ENCODE data around the gene FAM227A.

Gene FAM227A

DNA sequence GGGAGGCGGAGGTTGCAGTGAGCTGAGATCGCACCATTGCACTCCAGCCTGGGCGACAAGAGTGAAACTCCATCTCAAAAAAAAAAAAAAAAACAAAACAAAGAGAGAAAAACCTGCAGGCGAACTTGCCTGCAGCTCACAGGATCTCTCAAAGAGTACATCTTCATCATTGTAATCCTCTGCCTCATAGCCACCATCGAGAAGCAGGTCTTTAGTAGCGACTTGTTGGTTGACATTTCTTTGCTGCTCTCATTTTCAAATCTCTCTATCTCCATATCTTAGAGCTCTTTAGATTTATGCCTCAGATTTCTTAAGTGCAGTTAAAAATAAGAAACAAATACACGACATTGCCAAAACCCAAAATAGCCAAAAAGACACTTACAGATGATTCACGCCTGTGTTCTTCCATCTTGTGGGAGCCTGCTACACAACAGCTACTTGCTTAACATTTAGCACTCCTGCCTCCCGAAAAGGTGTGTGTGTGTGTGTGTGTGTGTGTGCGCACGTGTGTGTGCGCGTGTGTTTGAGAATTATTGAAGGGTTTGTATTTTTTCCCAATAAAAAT lies 14.6 kb downstream of the FAM227A start:
- TF ChIP-seq ZFX (IDR thresholded peaks at IDR 0.05; ENCODE audit: borderline replicate concordance), result no peak
- TF ChIP-seq, protein P1, sequence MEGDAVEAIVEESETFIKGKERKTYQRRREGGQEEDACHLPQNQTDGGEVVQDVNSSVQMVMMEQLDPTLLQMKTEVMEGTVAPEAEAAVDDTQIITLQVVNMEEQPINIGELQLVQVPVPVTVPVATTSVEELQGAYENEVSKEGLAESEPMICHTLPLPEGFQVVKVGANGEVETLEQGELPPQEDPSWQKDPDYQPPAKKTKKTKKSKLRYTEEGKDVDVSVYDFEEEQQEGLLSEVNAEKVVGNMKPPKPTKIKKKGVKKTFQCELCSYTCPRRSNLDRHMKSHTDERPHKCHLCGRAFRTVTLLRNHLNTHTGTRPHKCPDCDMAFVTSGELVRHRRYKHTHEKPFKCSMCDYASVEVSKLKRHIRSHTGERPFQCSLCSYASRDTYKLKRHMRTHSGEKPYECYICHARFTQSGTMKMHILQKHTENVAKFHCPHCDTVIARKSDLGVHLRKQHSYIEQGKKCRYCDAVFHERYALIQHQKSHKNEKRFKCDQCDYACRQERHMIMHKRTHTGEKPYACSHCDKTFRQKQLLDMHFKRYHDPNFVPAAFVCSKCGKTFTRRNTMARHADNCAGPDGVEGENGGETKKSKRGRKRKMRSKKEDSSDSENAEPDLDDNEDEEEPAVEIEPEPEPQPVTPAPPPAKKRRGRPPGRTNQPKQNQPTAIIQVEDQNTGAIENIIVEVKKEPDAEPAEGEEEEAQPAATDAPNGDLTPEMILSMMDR (IDR thresholded peaks at IDR 0.05), result no peak

GRCh38 chr22:38638728-38639127 lies 17.5 kb downstream of the FAM227A start:
- TF ChIP-seq ZFX (IDR thresholded peaks at IDR 0.05; ENCODE audit: borderline replicate concordance), result no peak
- TF ChIP-seq, protein P1 (IDR thresholded peaks at IDR 0.05), result no peak

More for the DNA sequence above, 14.6 kb downstream of the FAM227A start:
- H3K27ac ChIP-seq, result no peak overlapping the region

DNA sequence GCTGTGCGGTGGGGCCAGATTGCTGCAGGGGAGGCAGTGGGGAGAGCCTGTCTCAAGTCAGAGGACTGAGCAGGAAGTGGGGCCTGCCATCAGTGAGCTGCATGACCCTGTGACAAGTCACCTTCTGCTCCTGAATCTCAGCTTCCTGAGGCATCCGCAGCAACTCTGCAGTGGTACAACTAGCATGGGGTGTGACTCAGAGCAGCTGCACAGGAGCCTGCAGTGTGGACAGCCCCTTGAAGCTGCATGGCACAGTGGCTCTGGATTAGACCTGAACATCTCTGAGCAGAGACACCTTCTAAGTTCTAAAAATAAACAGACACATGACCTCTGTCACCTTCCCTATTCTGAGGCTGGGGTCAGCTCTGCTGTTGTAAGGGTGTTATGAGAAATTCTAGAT lies 18.0 kb downstream of the FAM227A start:
- no peak overlapping the region for H3K27ac ChIP-seq
- TF ChIP-seq, protein P1 (IDR thresholded peaks at IDR 0.05), result no peak
- no peak for TF ChIP-seq ZFX (IDR thresholded peaks at IDR 0.05; ENCODE audit: borderline replicate concordance)

More at GRCh38 chr22:38638728-38639127, 17.5 kb downstream of the FAM227A start:
- no peak overlapping the region for H3K27ac ChIP-seq

GRCh38 chr22:38632528-38632927 lies 23.7 kb downstream of the FAM227A start:
- H3K27ac ChIP-seq, result no peak overlapping the region
- TF ChIP-seq ZFX (IDR thresholded peaks at IDR 0.05; ENCODE audit: borderline replicate concordance), result no peak
- TF ChIP-seq, protein P1 (IDR thresholded peaks at IDR 0.05), result no peak

- TF ChIP-seq, protein P1 (IDR thresholded peaks at IDR 0.05), result no peak
- no peak for TF ChIP-seq ZFX (IDR thresholded peaks at IDR 0.05; ENCODE audit: borderline replicate concordance)
- H3K27ac ChIP-seq, result no peak overlapping the region
Measured at GRCh38 chr22:38631724-38632123, 24.5 kb downstream of the FAM227A start.

- no peak overlapping the region for H3K27ac ChIP-seq
- TF ChIP-seq, protein P1 (IDR thresholded peaks at IDR 0.05), result no peak
- no peak for TF ChIP-seq ZFX (IDR thresholded peaks at IDR 0.05; ENCODE audit: borderline replicate concordance)
Measured at GRCh38 chr22:38629108-38629507, 27.1 kb downstream of the FAM227A start.

DNA sequence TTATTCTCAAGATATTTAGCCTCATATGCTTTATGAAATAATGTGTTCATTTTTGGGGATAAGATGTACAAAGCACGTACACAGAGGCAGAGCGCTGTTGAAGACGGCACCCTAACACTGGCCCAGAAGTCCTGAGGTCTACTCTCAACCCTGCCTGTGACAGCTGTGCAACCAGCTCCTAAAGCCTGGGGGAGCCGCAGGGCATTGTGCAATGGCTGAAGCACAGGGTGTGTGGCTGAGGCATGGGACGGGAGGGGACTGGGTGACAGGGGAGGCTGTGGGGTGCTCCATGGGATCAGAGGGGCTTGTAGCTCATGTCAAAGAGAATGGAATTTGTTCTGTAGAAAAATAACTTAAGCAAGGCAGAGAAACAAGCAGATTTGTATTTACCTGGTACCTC lies 27.7 kb downstream of the FAM227A start:
- TF ChIP-seq ZFX (IDR thresholded peaks at IDR 0.05; ENCODE audit: borderline replicate concordance), result no peak
- TF ChIP-seq, protein P1 (IDR thresholded peaks at IDR 0.05), result no peak
- H3K27ac ChIP-seq, result no peak overlapping the region

Data from 22Rv1 (cell line).